ENCODE data around the gene KMT5B. TPM values are rescaled to one million over a fixed set of nuclear protein-coding genes. Genes with fewer than 3 reads are reported as not detected.
A peak's percentile ranks its signal among the peaks of the same experiment; 100 is the strongest.

Gene KMT5B
- total and polyA plus RNA-seq, 10 of the 15 experiments (the other 5 are each of a cell fraction or from before 2014, with no cell fraction given) = 4.7 to 21.8 (median 18.0) TPM

- TF ChIP-seq, protein P1, sequence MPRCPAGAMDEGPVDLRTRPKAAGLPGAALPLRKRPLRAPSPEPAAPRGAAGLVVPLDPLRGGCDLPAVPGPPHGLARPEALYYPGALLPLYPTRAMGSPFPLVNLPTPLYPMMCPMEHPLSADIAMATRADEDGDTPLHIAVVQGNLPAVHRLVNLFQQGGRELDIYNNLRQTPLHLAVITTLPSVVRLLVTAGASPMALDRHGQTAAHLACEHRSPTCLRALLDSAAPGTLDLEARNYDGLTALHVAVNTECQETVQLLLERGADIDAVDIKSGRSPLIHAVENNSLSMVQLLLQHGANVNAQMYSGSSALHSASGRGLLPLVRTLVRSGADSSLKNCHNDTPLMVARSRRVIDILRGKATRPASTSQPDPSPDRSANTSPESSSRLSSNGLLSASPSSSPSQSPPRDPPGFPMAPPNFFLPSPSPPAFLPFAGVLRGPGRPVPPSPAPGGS (IDR thresholded peaks at IDR 0.05; ENCODE audit: borderline replicate concordance, insufficient read depth, low read depth, low read length, poor library complexity, severe bottlenecking) = no peak
- no peak for TF ChIP-seq FOS (IDR thresholded peaks at IDR 0.05; ENCODE audit: borderline replicate concordance, extremely low read depth, insufficient read length)
- TF ChIP-seq ELK1 (IDR thresholded peaks at IDR 0.05; ENCODE audit: low read depth, low read length) = peak; percentile 20; the same call in 1 of the 2 replicates
- TF ChIP-seq ZNF24 (IDR thresholded peaks at IDR 0.05) = 0 out of 2 replicates have a peak, but pooled peaks have one; percentile 13
- TF ChIP-seq EED (IDR thresholded peaks at IDR 0.05; ENCODE audit: low read depth) = no peak
- TF ChIP-seq, protein P2, sequence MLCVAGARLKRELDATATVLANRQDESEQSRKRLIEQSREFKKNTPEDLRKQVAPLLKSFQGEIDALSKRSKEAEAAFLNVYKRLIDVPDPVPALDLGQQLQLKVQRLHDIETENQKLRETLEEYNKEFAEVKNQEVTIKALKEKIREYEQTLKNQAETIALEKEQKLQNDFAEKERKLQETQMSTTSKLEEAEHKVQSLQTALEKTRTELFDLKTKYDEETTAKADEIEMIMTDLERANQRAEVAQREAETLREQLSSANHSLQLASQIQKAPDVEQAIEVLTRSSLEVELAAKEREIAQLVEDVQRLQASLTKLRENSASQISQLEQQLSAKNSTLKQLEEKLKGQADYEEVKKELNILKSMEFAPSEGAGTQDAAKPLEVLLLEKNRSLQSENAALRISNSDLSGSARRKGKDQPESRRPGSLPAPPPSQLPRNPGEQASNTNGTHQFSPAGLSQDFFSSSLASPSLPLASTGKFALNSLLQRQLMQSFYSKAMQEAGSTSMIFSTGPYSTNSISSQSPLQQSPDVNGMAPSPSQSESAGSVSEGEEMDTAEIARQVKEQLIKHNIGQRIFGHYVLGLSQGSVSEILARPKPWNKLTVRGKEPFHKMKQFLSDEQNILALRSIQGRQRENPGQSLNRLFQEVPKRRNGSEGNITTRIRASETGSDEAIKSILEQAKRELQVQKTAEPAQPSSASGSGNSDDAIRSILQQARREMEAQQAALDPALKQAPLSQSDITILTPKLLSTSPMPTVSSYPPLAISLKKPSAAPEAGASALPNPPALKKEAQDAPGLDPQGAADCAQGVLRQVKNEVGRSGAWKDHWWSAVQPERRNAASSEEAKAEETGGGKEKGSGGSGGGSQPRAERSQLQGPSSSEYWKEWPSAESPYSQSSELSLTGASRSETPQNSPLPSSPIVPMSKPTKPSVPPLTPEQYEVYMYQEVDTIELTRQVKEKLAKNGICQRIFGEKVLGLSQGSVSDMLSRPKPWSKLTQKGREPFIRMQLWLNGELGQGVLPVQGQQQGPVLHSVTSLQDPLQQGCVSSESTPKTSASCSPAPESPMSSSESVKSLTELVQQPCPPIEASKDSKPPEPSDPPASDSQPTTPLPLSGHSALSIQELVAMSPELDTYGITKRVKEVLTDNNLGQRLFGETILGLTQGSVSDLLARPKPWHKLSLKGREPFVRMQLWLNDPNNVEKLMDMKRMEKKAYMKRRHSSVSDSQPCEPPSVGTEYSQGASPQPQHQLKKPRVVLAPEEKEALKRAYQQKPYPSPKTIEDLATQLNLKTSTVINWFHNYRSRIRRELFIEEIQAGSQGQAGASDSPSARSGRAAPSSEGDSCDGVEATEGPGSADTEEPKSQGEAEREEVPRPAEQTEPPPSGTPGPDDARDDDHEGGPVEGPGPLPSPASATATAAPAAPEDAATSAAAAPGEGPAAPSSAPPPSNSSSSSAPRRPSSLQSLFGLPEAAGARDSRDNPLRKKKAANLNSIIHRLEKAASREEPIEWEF (IDR thresholded peaks at IDR 0.05; ENCODE audit: insufficient replicate concordance, low read depth, low read length) = no peak
- TF ChIP-seq, protein P3, sequence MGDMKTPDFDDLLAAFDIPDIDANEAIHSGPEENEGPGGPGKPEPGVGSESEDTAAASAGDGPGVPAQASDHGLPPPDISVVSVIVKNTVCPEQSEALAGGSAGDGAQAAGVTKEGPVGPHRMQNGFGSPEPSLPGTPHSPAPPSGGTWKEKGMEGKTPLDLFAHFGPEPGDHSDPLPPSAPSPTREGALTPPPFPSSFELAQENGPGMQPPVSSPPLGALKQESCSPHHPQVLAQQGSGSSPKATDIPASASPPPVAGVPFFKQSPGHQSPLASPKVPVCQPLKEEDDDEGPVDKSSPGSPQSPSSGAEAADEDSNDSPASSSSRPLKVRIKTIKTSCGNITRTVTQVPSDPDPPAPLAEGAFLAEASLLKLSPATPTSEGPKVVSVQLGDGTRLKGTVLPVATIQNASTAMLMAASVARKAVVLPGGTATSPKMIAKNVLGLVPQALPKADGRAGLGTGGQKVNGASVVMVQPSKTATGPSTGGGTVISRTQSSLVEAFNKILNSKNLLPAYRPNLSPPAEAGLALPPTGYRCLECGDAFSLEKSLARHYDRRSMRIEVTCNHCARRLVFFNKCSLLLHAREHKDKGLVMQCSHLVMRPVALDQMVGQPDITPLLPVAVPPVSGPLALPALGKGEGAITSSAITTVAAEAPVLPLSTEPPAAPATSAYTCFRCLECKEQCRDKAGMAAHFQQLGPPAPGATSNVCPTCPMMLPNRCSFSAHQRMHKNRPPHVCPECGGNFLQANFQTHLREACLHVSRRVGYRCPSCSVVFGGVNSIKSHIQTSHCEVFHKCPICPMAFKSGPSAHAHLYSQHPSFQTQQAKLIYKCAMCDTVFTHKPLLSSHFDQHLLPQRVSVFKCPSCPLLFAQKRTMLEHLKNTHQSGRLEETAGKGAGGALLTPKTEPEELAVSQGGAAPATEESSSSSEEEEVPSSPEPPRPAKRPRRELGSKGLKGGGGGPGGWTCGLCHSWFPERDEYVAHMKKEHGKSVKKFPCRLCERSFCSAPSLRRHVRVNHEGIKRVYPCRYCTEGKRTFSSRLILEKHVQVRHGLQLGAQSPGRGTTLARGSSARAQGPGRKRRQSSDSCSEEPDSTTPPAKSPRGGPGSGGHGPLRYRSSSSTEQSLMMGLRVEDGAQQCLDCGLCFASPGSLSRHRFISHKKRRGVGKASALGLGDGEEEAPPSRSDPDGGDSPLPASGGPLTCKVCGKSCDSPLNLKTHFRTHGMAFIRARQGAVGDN (IDR thresholded peaks at IDR 0.05) = peak; percentile 96
- 0 out of 2 replicates have a peak, but pooled peaks have one; percentile 15 for TF ChIP-seq RUNX3 (IDR thresholded peaks at IDR 0.05; ENCODE audit: low read length)
- peak; percentile 98 for TF ChIP-seq SMC3 (IDR thresholded peaks at IDR 0.05; ENCODE audit: borderline replicate concordance, low read length)
- no peak for TF ChIP-seq MLLT1 (IDR thresholded peaks at IDR 0.05)
Observed at GRCh38 chr11:68257477-68258362, 44.6 kb upstream of the KMT5B start (continued).
